ENCODE data around the gene AHR. TPM values are rescaled to one million over a fixed set of nuclear protein-coding genes. Genes with fewer than 3 reads are reported as not detected.

Gene AHR
- total RNA-seq, 1 experiment from 2014 or later, result 72.7 TPM

DNA sequence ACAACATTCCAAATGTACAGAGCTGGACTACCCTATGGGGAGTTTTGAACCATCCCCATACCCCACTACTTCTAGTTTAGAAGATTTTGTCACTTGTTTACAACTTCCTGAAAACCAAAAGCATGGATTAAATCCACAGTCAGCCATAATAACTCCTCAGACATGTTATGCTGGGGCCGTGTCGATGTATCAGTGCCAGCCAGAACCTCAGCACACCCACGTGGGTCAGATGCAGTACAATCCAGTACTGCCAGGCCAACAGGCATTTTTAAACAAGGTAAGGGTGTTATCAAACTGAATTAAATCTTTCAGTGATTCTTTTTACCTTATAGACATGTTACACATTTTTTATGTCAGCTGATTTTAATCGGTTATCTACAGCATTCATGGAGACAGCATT lies 41.5 kb downstream of the AHR start:
- TF ChIP-seq, protein P1, sequence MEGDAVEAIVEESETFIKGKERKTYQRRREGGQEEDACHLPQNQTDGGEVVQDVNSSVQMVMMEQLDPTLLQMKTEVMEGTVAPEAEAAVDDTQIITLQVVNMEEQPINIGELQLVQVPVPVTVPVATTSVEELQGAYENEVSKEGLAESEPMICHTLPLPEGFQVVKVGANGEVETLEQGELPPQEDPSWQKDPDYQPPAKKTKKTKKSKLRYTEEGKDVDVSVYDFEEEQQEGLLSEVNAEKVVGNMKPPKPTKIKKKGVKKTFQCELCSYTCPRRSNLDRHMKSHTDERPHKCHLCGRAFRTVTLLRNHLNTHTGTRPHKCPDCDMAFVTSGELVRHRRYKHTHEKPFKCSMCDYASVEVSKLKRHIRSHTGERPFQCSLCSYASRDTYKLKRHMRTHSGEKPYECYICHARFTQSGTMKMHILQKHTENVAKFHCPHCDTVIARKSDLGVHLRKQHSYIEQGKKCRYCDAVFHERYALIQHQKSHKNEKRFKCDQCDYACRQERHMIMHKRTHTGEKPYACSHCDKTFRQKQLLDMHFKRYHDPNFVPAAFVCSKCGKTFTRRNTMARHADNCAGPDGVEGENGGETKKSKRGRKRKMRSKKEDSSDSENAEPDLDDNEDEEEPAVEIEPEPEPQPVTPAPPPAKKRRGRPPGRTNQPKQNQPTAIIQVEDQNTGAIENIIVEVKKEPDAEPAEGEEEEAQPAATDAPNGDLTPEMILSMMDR (conservative IDR thresholded peaks at IDR 0.05; ENCODE audit: low read depth, low read length), result no peak
- TF ChIP-seq EZH2phosphoT487 (IDR thresholded peaks at IDR 0.05; ENCODE audit: borderline replicate concordance, low read length) (no peak), EZH2 (IDR thresholded peaks at IDR 0.05; ENCODE audit: low read length, unreplicated experiment) (no peak)
- H3K27me3 ChIP-seq (ENCODE audit: low read length), result no peaks in the 10 kb centered on the region
- no peak overlapping the region for H3K4me3 ChIP-seq (ENCODE audit: low read length)
- no peaks in the 10 kb centered on the region for H3F3A ChIP-seq (ENCODE audit: low read length, unreplicated experiment)
- no peak overlapping the region for H2AFZ ChIP-seq (ENCODE audit: low read length)
- peaks cover 38% of the 10 kb centered on the region for H3K79me2 ChIP-seq (ENCODE audit: low read length)
- no peaks in the 10 kb centered on the region for H3K9me2 ChIP-seq (replicated peaks; ENCODE audit: low read length)
- ATAC-seq (no peak), DNase-seq (no peak)
- no peaks in the 10 kb centered on the region for H3K4me1 ChIP-seq (ENCODE audit: insufficient read depth, low read length)
- no peak overlapping the region for H3K4me2 ChIP-seq (ENCODE audit: low read length)
- intact Hi-C loops (cut with micrococcal nuclease), result no loop called here
- no TSS peak for BruUV-seq (replicated peaks)
- no peak overlapping the region for H3K9ac ChIP-seq (ENCODE audit: low read length)
- peaks cover 18% of the 10 kb centered on the region; the same call in 1 of the 2 replicates for H4K20me1 ChIP-seq (ENCODE audit: low read length)
- H3K36me3 ChIP-seq (ENCODE audit: low read depth, low read length), result peaks cover 47% of the 10 kb centered on the region
- ChIA-PET POLR2A (ENCODE audit: unreplicated experiment) (interaction anchor here (0.6 kb wide), 1 partner anchor 1613 kb away, joined by 3 read pairs; no protein-coding TSS in a partner anchor), CTCF (no interaction called here)
- no peak overlapping the region for H3K27ac ChIP-seq (ENCODE audit: low read length)
- no peaks in the 10 kb centered on the region for H3K9me3 ChIP-seq (ENCODE audit: low read length)

DNA sequence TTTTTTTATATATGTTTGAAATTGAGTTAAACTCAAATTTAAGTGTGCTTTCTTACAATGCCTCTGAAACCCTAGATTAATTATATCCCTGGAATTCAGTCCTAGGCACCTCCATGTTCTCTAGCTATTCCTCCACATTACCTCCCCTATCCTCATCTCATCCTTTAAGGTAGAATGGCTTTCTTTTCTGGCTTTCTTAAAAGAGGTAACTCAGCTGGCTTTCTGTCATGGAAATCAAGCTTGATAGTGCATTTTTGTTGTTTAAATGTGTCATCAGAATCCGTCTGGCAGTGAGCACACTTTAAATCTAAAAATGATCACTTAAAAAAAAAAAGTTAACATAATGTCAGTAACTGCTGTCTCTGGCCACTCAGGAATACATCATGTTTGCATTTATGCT lies 42.2 kb downstream of the AHR start:
- no peak overlapping the region for H2AFZ ChIP-seq (ENCODE audit: low read length)
- no TSS peak for BruUV-seq (replicated peaks)
- no peaks in the 10 kb centered on the region for H3K4me1 ChIP-seq (ENCODE audit: insufficient read depth, low read length)
- no peak overlapping the region for H3K9ac ChIP-seq (ENCODE audit: low read length)
- POLR2A ChIA-PET (ENCODE audit: unreplicated experiment), result interaction anchor here (0.6 kb wide), 1 partner anchor 1612 kb away, joined by 3 read pairs; no protein-coding TSS in a partner anchor
- no peak overlapping the region for H3K4me2 ChIP-seq (ENCODE audit: low read length)
- H3K9me2 ChIP-seq (replicated peaks; ENCODE audit: low read length), result no peaks in the 10 kb centered on the region
- no peaks in the 10 kb centered on the region for H3K9me3 ChIP-seq (ENCODE audit: low read length)
- DNase-seq (no peak), ATAC-seq (no peak)
- no peak overlapping the region for H3K27ac ChIP-seq (ENCODE audit: low read length)
- H4K20me1 ChIP-seq (ENCODE audit: low read length), result peaks cover 18% of the 10 kb centered on the region; the same call in 1 of the 2 replicates
- intact Hi-C loops (cut with micrococcal nuclease), result no loop called here
- peaks cover 38% of the 10 kb centered on the region for H3K79me2 ChIP-seq (ENCODE audit: low read length)
- no peaks in the 10 kb centered on the region for H3F3A ChIP-seq (ENCODE audit: low read length, unreplicated experiment)
- TF ChIP-seq, protein P1 (conservative IDR thresholded peaks at IDR 0.05; ENCODE audit: low read depth, low read length), result no peak
- TF ChIP-seq EZH2 (IDR thresholded peaks at IDR 0.05; ENCODE audit: low read length, unreplicated experiment) (no peak), EZH2phosphoT487 (IDR thresholded peaks at IDR 0.05; ENCODE audit: borderline replicate concordance, low read length) (no peak)
- H3K4me3 ChIP-seq (ENCODE audit: low read length), result no peak overlapping the region
- CTCF ChIA-PET, result no interaction called here
- no peaks in the 10 kb centered on the region for H3K27me3 ChIP-seq (ENCODE audit: low read length)
- peaks cover 43% of the 10 kb centered on the region for H3K36me3 ChIP-seq (ENCODE audit: low read depth, low read length)

DNA sequence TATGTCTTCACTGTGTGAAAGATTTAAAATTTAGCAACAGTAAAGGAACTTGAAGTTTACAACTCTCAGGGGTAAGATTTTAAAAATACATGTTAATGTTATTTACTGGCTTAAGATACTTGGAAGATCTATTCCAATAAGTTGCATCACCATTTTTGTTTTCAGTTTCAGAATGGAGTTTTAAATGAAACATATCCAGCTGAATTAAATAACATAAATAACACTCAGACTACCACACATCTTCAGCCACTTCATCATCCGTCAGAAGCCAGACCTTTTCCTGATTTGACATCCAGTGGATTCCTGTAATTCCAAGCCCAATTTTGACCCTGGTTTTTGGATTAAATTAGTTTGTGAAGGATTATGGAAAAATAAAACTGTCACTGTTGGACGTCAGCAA lies 44.3 kb downstream of the AHR start:
- Histone ChIP-seq H3K4me3 (ENCODE audit: low read length) (no peak overlapping the region), H3K9me3 (ENCODE audit: low read length) (no peaks in the 10 kb centered on the region), H3K27ac (ENCODE audit: low read length) (no peak overlapping the region), H3K4me1 (ENCODE audit: insufficient read depth, low read length) (no peaks in the 10 kb centered on the region), H3K9me2 (replicated peaks; ENCODE audit: low read length) (no peaks in the 10 kb centered on the region), H4K20me1 (ENCODE audit: low read length) (peaks cover 18% of the 10 kb centered on the region; the same call in 1 of the 2 replicates), H3K79me2 (ENCODE audit: low read length) (peaks cover 38% of the 10 kb centered on the region), H3K36me3 (ENCODE audit: low read depth, low read length) (peaks cover 34% of the 10 kb centered on the region), H3K9ac (ENCODE audit: low read length) (no peak overlapping the region), H3F3A (ENCODE audit: low read length, unreplicated experiment) (no peaks in the 10 kb centered on the region), H3K27me3 (ENCODE audit: low read length) (no peaks in the 10 kb centered on the region), H2AFZ (ENCODE audit: low read length) (no peak overlapping the region), H3K4me2 (ENCODE audit: low read length) (no peak overlapping the region)
- intact Hi-C loops (cut with micrococcal nuclease), result no loop called here
- no peak for TF ChIP-seq EZH2 (IDR thresholded peaks at IDR 0.05; ENCODE audit: low read length, unreplicated experiment)
- TF ChIP-seq, protein P1 (conservative IDR thresholded peaks at IDR 0.05; ENCODE audit: low read depth, low read length), result no peak
- TF ChIP-seq EZH2phosphoT487 (IDR thresholded peaks at IDR 0.05; ENCODE audit: borderline replicate concordance, low read length), result no peak
- CTCF ChIA-PET, result no interaction called here
- ATAC-seq (no peak), DNase-seq (no peak)
- POLR2A ChIA-PET (ENCODE audit: unreplicated experiment), result no interaction called here
- no TSS peak for BruUV-seq (replicated peaks)

Measured in PC-3 (cell line).